Measurements from ENCODE around the gene ROCK1.
"Not testable (repeated sequence)": the region's sequence is repeated elsewhere in the genome, so short reads cannot be mapped to it uniquely, and the experiment has no call there.

ROCK1 gene

DNA sequence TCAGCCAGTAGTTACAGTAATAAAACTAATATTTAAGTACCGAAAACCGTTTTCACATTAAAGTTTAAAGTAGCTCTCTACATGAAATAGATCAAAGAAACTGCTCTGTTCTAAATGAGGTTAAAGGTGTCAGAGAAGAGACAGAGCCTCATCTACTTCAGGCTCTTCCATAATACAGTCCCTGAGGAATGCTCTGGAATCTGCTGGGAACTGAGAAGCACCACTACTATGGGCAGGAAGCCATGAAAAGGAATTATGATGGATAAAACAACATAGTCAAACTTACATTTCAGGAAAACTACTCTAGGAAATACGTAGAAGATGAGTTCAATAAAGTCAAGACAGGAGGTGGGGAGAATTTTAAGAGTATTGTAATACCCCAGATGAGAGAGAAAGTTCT lies 60.0 kb downstream of the ROCK1 start:
- DNase-seq, result no peak

- DNase-seq, result no peak
These were observed 62.3 kb downstream of the ROCK1 start for GRCh38 chr18:21049306-21049705.

GRCh38 chr18:21047126-21047525 lies 64.5 kb downstream of the ROCK1 start:
- DNase-seq, result no peak

GRCh38 chr18:21040466-21040865 lies 71.1 kb downstream of the ROCK1 start:
- no peak for DNase-seq

DNA sequence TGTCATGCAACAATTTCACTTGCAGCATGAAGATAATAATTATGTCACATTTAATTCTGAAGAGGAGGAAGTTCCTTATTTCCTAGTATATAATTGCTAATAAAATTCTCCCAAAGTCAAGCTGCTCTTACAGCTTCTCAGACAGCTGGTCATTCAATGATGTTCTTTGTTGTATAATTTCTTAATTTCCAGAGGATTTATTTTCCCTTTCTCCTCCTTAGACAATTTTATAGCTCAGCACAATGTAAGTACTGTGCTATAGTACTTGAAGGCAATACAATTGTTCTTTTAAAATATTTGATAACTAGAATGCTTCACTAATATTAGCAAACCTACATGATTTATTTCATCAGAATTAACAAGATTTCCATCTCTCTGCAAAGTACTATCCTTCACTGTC lies 73.4 kb downstream of the ROCK1 start:
- DNase-seq, result no peak

DNA sequence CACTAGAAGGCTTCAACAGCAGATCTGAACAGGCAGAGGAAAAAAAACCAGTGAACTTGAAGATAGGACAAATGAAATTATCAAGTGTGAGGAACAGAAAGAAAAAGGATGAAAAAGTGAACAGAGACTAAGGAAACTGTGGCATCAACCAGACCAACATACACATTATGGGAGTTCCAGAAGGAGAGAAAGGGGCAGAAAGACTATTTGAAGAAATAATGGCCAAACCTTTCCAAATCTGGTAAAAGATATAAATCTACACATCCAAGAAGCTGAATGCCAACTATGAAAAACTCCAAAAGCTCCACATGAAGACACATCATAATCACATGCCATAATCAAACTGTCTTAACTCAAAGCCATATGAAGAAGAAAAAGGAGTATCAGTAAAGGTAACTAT lies 79.8 kb downstream of the ROCK1 start:
- no peak for DNase-seq

- DNase-seq, result not testable (repeated sequence)
These were observed 93.4 kb downstream of the ROCK1 start for GRCh38 chr18:21018257-21018656.

- no peak for DNase-seq
These were observed 99.3 kb downstream of the ROCK1 start for GRCh38 chr18:21012308-21012707.

DNA sequence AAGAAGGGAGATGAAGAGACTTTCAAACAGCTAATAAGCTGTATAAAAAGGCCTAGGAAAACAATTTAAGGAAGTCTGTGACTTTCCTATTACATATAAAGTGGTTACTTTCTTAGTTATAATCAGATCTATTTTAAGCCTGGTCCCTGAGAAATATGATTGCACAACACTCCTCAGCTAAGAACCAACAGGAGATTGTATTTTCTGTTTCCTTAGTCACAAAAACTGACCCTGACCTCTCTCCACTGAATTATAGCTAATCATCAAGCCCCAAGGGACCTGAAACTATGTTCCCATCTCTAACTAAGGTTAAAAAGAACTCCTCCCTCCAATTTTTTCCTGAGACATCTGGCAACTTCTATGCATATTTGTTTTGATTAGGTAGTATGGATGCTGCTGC lies 106.9 kb downstream of the ROCK1 start:
- no peak for DNase-seq

GRCh38 chr18:21000667-21001066 lies 110.9 kb downstream of the ROCK1 start:
- no peak for DNase-seq

DNA sequence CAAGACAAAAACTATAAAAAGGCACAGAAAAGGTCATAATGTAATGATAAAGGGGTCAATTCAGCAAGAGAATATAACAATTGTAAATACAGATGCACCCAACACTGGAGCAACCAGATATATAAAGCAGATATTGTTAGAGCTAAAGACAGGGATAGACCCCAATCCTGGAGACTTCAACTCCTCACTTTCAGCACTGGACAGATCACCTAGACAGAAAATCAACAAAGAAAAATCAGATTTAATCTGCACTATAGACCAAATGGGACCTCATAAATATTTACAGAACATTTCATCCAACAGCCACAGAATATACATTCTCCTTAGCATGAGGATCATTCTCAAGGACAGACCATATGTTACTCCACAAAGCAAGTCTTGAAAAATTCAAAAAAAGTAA lies 114.2 kb downstream of the ROCK1 start:
- DNase-seq, result no peak

- DNase-seq, result no peak
These were observed 115.2 kb downstream of the ROCK1 start for GRCh38 chr18:20996418-20996817.

GRCh38 chr18:20988726-20989125 lies 122.9 kb downstream of the ROCK1 start:
- DNase-seq, result no peak

GRCh38 chr18:20975077-20975476 lies 136.5 kb downstream of the ROCK1 start:
- no peak for DNase-seq

DNA sequence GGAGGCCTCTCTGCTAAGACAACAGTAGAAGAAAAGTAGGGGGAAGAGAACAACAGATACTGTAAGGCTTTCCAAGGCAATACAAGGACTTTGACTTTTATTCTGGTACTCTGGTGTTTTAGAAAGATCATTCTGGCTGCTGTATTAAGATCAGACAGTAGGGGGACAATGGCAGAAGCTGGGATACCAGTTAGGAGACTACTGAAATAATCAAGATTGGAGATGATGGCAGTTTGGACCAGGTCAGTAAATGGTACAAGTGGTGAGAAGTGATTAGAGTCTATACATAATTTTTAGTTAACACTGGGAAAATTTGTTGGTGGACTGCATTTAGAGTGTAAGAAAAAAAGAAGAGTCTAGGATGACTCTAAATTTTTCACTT lies 139.7 kb downstream of the ROCK1 start:
- DNase-seq, result no peak

DNA sequence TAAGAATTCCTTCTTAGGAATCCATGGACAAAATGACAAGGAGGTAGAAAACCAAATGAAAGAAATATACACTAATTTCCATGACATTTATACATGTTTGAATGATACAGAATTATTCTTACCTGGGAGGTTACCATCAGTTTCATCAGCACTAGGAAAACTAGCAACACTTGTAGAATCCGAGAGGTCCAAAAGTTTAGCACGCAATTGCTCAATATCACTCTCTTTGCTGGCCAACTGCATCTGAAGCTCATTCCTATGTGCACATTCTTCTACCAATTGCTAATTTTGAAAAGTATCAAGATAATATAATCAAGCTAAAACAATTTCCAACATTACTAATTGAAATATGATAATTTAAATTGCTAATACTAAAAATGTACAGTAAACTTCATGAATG lies 144.8 kb downstream of the ROCK1 start:
- DNase-seq, result no peak

DNA sequence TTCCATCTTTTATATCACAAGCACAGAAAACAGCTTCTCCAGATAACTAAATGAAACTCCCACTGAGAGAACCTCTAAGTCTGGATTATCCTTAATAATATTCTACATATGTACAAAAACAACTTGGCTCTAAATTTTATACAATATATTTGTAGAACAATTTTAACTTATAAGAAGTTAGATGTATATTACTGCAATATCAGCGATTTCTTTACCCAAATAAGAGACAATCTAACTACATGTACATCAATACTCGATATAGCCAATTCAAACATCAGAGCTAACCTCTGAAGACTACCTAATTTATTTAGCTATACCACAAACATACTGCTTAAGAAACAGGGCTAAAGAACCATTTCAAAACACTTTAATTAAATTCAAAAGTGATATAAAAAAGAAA lies 148.6 kb downstream of the ROCK1 start:
- DNase-seq, result no peak

- DNase-seq, result no peak
These were observed 150.9 kb downstream of the ROCK1 start for GRCh38 chr18:20960735-20961134.

- not testable (repeated sequence) for DNase-seq
These were observed 160.8 kb downstream of the ROCK1 start for GRCh38 chr18:20950827-20951226.
